Neural progenitor cell (in vitro differentiated cells): ENCODE data around the gene KIF26B. TPM values are rescaled to one million over a fixed set of nuclear protein-coding genes. Genes with fewer than 3 reads are reported as not detected.

Source experiments
- DNase-seq: peaks from one replicate; pipeline ENCODE4 v3.0.0-alpha.2; 2016; ENCODE audit warnings: low spot score
- H2AFZ ChIP-seq: fragments of 200-600 bp; sonication (generic); replicated peaks from 2 replicates; pipeline ENCODE4 v1.6.1; 2016; ENCODE audit warnings: antibody characterized with exemption
- H3F3A ChIP-seq: fragments of 200-600 bp; sonication (generic); 2 replicates; pipeline ENCODE4 v1.6.1; 2016; ENCODE audit warnings: antibody characterized with exemption, low read depth
- H3K27ac ChIP-seq: fragments of 200-600 bp; sonication (generic); 2 replicates; pipeline ENCODE4 v1.5.1; 2016; ENCODE audit warnings: mild to moderate bottlenecking
- H3K27me3 ChIP-seq: fragments of 200-600 bp; sonication (generic); 2 replicates; pipeline ENCODE4 v1.6.1; 2016; ENCODE audit warnings: mild to moderate bottlenecking, moderate library complexity
- H3K36me3 ChIP-seq: fragments of 200-600 bp; sonication (generic); 2 replicates; pipeline ENCODE4 v1.5.1; 2016
- H3K4me1 ChIP-seq: fragments of 200-600 bp; sonication (generic); 2 replicates; pipeline ENCODE4 v1.6.1; 2016; ENCODE audit warnings: mixed run types
- H3K4me2 ChIP-seq: fragments of 200-600 bp; sonication (generic); 2 replicates; pipeline ENCODE4 v1.6.1; 2016
- H3K4me3 ChIP-seq: fragments of 200-600 bp; sonication (generic); 2 replicates; pipeline ENCODE4 v1.5.1; 2016
- H3K79me2 ChIP-seq: fragments of 200-600 bp; sonication (generic); 2 replicates; pipeline ENCODE4 v1.6.1; 2016; ENCODE audit warnings: low read depth
- H3K9ac ChIP-seq: fragments of 200-600 bp; sonication (generic); 2 replicates; pipeline ENCODE4 v1.6.1; 2016
- H3K9me3 ChIP-seq: fragments of 200-600 bp; sonication (generic); 2 replicates; pipeline ENCODE4 v1.5.1; 2016; ENCODE audit warnings: low read depth
- H4K20me1 ChIP-seq: fragments of 200-600 bp; sonication (generic); 2 replicates; pipeline ENCODE4 v1.6.1; 2016; ENCODE audit warnings: low read depth
- H3K27ac Mint-ChIP-seq: 3 replicates; pipeline ENCODE4 v1.8.0; 2021; ENCODE audit warnings: mixed read lengths
- H3K27me3 Mint-ChIP-seq: 2 replicates; pipeline ENCODE4 v1.8.0; 2022; ENCODE audit warnings: low read depth, mild to moderate bottlenecking, inconsistent platforms, moderate library complexity, mixed read lengths; ENCODE audit not compliant: insufficient read depth
- H3K36me3 Mint-ChIP-seq: 3 replicates; pipeline ENCODE4 v1.8.0; 2021; ENCODE audit warnings: mixed read lengths
- H3K4me1 Mint-ChIP-seq: 3 replicates; pipeline ENCODE4 v1.8.0; 2021; ENCODE audit warnings: mixed read lengths
- H3K4me3 Mint-ChIP-seq: 3 replicates; pipeline ENCODE4 v1.8.0; 2021; ENCODE audit warnings: mild to moderate bottlenecking, moderate library complexity, mixed read lengths
- H3K9me3 Mint-ChIP-seq: 3 replicates; pipeline ENCODE4 v1.8.0; 2020; ENCODE audit warnings: mixed read lengths
- EZH2 ChIP-seq: fragments of 200-600 bp; sonication (generic); IDR thresholded peaks from 2 replicates; pipeline ENCODE4 v1.6.1; 2017; ENCODE audit warnings: antibody characterized with exemption, mild to moderate bottlenecking, moderate library complexity
- EZH2phosphoT487 ChIP-seq: fragments of 200-600 bp; sonication (generic); IDR thresholded peaks from 2 replicates; pipeline ENCODE4 v1.6.1; 2017; ENCODE audit warnings: antibody characterized with exemption
- total RNA-seq: library from RNA; depleted of rRNA; stranded (reverse); fragments of >200 nt; gene quantifications from 2 replicates; pipeline ENCODE4 v1.2.3, GENCODE V29; 2015; ENCODE audit warnings: low replicate concordance
- TF ChIP-seq, protein P1 (sequence below): fragments of 200-600 bp; sonication (generic); IDR thresholded peaks from 2 replicates; pipeline ENCODE4 v1.5.1; 2017; ENCODE audit warnings: antibody characterized with exemption, mild to moderate bottlenecking

Gene KIF26B
- total RNA-seq, 1 donor from 2014 or later = 0.47 TPM

DNA sequence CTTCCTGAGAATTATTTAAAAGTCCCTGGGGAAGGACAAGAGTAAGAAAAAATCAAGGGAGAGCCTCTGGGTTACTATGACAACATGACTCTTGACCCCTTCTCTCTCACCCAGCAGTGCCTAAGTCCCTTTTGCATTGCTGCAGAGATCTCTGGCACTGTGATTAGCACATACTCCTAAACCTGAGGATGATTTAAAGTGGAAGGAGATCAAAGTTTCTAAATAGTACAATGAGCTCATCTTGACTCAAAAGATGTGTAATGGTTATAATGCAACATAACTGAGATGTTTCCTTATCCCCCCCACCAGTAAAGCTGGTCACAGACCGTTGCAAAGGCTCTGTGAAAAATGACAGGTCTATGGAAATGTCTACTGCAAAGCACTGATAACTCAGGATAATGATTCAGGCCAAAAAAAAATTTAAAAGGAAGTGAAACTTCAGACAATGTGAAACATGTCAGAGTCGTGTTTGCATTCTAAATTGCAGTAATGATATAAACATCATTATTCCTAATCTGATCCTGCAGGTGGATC lies 519.2 kb downstream of the KIF26B start:
- DNase-seq = no peak
- Mint-ChIP-seq H3K27ac (peak overlapping the region; percentile 67), H3K4me1 (peaks cover 38% of the 10 kb centered on the region), H3K9me3 (no peaks in the 10 kb centered on the region), H3K27me3 (peaks cover 3% of the 10 kb centered on the region), H3K4me3 (no peak overlapping the region), H3K36me3 (peaks cover 2% of the 10 kb centered on the region)
- H3K79me2 ChIP-seq = no peaks in the 10 kb centered on the region
- no peaks in the 10 kb centered on the region for H3K4me1 ChIP-seq
- H3K27ac ChIP-seq = no peak overlapping the region
- H3K9me3 ChIP-seq = no peaks in the 10 kb centered on the region
- no peak overlapping the region for H3K9ac ChIP-seq
- no peaks in the 10 kb centered on the region for H3K36me3 ChIP-seq
- no peak overlapping the region for H3K4me2 ChIP-seq
- no peaks in the 10 kb centered on the region for H4K20me1 ChIP-seq
- H3K4me3 ChIP-seq = no peak overlapping the region
- no peaks in the 10 kb centered on the region for H3F3A ChIP-seq
- no peak overlapping the region for H2AFZ ChIP-seq
- H3K27me3 ChIP-seq = no peaks in the 10 kb centered on the region
- TF ChIP-seq, protein P1, sequence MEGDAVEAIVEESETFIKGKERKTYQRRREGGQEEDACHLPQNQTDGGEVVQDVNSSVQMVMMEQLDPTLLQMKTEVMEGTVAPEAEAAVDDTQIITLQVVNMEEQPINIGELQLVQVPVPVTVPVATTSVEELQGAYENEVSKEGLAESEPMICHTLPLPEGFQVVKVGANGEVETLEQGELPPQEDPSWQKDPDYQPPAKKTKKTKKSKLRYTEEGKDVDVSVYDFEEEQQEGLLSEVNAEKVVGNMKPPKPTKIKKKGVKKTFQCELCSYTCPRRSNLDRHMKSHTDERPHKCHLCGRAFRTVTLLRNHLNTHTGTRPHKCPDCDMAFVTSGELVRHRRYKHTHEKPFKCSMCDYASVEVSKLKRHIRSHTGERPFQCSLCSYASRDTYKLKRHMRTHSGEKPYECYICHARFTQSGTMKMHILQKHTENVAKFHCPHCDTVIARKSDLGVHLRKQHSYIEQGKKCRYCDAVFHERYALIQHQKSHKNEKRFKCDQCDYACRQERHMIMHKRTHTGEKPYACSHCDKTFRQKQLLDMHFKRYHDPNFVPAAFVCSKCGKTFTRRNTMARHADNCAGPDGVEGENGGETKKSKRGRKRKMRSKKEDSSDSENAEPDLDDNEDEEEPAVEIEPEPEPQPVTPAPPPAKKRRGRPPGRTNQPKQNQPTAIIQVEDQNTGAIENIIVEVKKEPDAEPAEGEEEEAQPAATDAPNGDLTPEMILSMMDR = no peak
- no peak for TF ChIP-seq EZH2
- no peak for TF ChIP-seq EZH2phosphoT487

DNA sequence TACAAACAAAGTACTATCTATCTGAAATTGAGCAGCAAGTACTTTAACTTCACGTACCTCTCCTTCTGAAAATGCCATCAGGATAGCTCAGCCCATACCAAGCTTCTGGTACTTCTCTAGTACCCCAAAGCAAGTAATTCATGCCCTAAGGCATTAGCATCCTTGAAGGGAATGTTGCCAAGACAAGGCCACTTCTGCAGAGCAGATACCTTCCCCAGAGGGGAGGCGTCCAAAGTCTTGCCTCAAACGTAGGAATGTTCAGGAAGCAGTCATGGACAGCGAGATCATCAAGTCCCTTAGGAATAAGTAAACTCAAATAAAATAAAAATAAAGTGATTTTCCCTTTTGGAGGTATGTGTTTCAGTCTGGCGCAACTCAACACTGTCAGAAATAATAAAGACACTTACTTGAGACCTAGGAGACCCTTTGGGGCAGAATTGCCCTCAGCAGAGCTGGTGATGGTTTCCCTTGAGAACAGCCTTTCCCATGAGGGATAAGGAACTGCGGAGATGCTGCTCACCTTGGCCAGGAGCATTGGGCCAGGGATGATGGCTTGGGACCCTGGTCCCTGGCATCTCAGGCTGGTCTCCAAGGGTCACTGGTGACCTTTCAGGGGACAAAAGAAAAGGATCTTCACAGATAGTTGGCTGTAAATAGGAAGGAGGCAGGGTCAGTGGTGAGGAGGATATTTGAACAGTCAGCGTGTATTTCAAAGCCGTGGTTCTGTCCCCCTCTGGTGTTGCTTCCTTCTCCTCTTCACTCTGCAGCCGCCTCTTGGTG lies 522.9 kb downstream of the KIF26B start:
- H3K4me1 ChIP-seq = peaks cover 6% of the 10 kb centered on the region
- no peaks in the 10 kb centered on the region for H3K79me2 ChIP-seq
- H3K36me3 ChIP-seq = no peaks in the 10 kb centered on the region
- peaks cover 2% of the 10 kb centered on the region for H3K9me3 Mint-ChIP-seq
- peaks cover 3% of the 10 kb centered on the region for H3K27me3 Mint-ChIP-seq
- no peak overlapping the region for H3K4me3 ChIP-seq
- H3K27ac ChIP-seq = no peak overlapping the region
- no peak overlapping the region for H2AFZ ChIP-seq
- H3K9ac ChIP-seq = no peak overlapping the region
- no peaks in the 10 kb centered on the region for H3K9me3 ChIP-seq
- H3F3A ChIP-seq = no peaks in the 10 kb centered on the region
- peaks cover 40% of the 10 kb centered on the region for H3K4me1 Mint-ChIP-seq
- DNase-seq = no peak
- no peak overlapping the region for H3K4me2 ChIP-seq
- peak overlapping the region; percentile 81 for H3K27ac Mint-ChIP-seq
- H3K27me3 ChIP-seq = no peaks in the 10 kb centered on the region
- no peak overlapping the region for H3K4me3 Mint-ChIP-seq
- H3K36me3 Mint-ChIP-seq = no peaks in the 10 kb centered on the region
- TF ChIP-seq, protein P1 = no peak
- no peaks in the 10 kb centered on the region for H4K20me1 ChIP-seq

DNA sequence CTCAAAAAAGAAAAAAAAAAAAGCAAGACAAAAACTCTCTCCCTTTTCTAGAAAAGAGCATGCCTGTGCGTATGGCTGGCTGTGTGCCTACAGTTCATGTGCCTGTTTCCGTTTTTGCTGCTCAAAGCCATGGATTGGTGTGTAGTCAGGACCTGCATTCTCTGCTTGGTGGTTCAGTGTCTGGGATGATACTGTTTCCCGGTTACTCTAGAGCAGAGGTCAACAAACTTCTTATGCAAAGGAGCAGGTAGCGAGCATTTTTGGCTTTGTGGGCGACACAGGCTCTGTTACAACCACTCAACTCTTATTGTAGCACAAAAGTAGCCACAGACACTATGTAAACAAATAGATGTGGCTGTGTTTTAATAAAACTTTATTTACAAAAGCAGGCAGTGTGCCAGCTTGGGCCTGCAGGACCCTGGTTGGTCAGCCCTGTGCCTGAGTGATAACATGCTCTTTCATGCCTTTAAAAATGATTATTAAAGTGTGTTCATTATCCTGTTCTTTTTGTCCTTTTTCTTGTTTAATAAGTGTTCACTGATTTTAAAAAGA lies 524.2 kb downstream of the KIF26B start:
- H3K4me1 Mint-ChIP-seq = peaks cover 43% of the 10 kb centered on the region
- Histone ChIP-seq H3F3A (no peaks in the 10 kb centered on the region), H3K4me1 (peaks cover 6% of the 10 kb centered on the region), H3K36me3 (no peaks in the 10 kb centered on the region), H2AFZ (no peak overlapping the region), H3K27ac (no peak overlapping the region), H3K4me2 (no peak overlapping the region), H3K9me3 (no peaks in the 10 kb centered on the region), H3K9ac (no peak overlapping the region), H4K20me1 (no peaks in the 10 kb centered on the region), H3K4me3 (no peak overlapping the region), H3K27me3 (no peaks in the 10 kb centered on the region), H3K79me2 (no peaks in the 10 kb centered on the region)
- H3K27ac Mint-ChIP-seq = peak overlapping the region; percentile 70
- H3K36me3 Mint-ChIP-seq = no peaks in the 10 kb centered on the region
- no peak for DNase-seq
- peaks cover 3% of the 10 kb centered on the region for H3K27me3 Mint-ChIP-seq
- no peak overlapping the region for H3K4me3 Mint-ChIP-seq
- H3K9me3 Mint-ChIP-seq = peaks cover 2% of the 10 kb centered on the region
- no peak for TF ChIP-seq EZH2phosphoT487
- TF ChIP-seq, protein P1 = no peak
